Fibroblast of mammary gland (primary cell): ENCODE measurements around the gene PICK1.

ENCODE experiments used
- DNase-seq: peaks from one replicate; pipeline ENCODE4 v3.0.0-alpha.2; 2010; ENCODE audit warnings: low read depth
- H3K4me3 ChIP-seq: 2 replicates; pipeline ENCODE4 v1.5.1; 2011; ENCODE audit warnings: low read depth, mild to moderate bottlenecking, low read length, moderate library complexity; ENCODE audit not compliant: control insufficient read depth
- TF ChIP-seq, protein P1 (sequence below): conservative IDR thresholded peaks from 2 replicates; pipeline ENCODE4 v1.5.1; 2011; ENCODE audit warnings: low read depth, low read length, inconsistent platforms; ENCODE audit not compliant: control insufficient read depth, insufficient read depth

Gene PICK1

DNA sequence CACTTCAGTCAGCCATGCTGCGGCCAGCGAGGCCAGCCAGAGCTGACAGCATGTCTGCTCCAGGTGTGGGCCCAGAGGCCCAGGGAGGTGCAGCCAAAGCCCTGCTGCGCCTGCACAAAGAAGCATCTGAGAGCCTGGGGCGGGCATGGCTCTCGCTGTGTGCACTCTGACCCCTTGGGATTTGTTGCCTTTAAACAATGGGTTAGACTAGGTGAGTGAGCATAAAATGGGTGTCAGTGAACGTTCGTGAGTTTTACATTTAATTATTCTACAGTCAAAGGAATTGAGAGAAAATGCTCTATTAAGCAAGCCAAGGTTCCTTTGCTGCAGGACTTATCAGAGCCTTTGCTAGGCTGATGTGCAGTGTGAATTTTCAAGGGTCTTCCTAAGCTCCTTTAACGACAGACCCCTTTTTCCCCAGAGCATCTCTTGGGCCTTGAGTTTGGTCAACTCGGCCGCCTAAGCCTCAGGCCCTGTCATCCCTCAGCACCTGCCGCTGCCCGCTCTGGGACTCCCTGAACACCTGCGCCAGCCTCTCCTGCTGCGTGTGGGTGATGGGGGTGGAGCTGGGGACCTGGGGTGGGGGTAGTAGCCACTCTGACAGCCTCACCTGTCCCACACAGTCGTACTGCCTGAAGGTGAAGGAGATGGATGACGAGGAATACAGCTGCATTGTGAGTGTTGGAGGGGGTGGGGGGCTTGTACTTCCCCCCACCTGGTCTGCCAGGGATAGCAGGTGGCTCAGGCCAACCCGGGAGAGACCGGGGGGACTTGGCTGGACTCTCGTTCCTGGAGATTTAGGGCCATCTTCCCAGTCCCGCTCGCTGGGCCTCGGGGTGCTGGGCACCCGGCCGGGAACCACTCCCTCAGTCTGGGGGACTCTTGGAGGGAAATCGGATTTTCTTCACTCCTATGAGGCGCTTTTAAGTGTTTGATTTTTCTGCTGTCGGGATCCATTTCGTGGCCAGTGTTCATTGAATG lies 16.2 kb downstream of the PICK1 start:
- H3K4me3 ChIP-seq = no peak overlapping the region
- DNase-seq = no peak
- TF ChIP-seq, protein P1, sequence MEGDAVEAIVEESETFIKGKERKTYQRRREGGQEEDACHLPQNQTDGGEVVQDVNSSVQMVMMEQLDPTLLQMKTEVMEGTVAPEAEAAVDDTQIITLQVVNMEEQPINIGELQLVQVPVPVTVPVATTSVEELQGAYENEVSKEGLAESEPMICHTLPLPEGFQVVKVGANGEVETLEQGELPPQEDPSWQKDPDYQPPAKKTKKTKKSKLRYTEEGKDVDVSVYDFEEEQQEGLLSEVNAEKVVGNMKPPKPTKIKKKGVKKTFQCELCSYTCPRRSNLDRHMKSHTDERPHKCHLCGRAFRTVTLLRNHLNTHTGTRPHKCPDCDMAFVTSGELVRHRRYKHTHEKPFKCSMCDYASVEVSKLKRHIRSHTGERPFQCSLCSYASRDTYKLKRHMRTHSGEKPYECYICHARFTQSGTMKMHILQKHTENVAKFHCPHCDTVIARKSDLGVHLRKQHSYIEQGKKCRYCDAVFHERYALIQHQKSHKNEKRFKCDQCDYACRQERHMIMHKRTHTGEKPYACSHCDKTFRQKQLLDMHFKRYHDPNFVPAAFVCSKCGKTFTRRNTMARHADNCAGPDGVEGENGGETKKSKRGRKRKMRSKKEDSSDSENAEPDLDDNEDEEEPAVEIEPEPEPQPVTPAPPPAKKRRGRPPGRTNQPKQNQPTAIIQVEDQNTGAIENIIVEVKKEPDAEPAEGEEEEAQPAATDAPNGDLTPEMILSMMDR = no peak

DNA sequence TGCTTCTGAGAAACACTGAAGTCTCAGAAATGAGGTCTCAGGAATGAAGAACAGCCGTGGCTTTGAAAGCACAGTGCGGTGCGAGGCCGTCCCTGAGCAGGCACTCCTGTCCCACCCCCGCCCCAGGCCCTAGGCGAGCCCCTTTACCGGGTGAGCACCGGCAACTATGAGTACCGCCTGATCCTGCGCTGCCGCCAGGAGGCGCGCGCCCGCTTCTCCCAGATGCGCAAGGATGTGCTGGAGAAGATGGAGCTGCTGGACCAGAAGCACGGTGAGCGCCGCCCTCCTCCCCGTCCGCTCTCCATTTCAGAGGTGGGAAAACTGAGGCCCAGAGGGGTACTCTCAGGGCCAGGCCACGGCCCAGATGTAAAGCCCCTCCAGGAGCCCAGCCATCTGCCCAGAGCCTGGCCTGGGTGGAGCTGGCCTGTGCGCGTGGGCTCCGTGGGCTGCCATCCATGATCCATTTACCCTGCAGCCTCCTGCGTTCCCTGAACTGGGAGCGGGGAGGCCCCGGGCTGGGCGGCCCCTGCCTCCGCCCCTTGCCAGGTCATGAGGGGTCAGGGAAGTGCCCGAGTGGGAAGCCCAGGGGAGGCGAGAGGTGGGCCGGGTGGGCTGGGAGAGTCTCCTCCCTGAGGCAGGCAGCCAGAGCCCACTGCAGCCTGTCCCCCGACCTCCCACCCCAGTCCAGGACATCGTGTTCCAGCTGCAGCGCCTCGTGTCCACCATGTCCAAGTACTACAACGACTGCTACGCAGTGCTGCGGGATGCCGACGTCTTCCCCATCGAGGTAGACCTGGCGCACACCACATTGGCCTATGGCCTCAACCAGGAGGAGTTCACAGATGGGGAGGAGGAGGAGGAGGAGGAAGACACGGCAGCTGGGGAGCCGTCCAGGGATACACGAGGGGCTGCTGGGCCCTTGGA lies 17.2 kb downstream of the PICK1 start:
- H3K4me3 ChIP-seq = no peak overlapping the region
- DNase-seq = no peak
- TF ChIP-seq, protein P1 = peak; percentile 20

DNA sequence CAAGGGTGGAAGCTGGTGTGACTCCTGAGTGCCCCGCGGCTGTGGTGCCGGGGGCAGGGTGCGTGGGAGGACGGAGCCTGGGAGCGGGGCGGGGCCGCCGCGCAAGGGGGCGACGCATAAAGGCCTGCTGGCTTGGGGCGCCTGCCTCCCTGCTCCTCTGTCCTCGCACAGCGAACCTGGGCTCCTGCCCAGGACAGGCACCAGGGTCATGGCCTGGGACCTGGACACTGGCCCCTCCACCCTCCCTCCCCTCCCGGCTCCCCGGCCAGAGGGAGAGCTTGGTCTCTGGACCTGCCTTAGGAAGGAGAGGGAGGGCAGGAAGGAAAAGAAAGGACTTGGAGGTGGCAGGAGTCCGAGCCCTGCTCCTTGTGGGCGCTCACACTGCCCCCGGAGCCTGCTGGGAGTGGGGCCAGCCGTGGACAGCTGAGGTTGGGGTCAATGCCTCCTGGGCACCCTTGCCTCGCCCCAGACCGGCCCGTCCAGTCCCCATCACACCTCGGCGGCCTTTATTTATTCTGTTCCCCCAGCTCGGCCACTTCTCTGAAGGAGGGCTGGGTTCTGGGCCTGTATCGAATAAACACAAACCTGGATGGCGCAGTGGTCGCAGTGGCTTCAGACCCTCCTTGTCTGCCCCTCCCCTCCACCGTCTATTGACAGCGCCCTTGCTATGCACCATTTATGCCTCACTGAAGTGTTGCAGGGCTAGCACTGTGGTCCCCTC lies 18.1 kb downstream of the PICK1 start:
- TF ChIP-seq, protein P1 = no peak
- no peak for DNase-seq
- H3K4me3 ChIP-seq = no peak overlapping the region

DNA sequence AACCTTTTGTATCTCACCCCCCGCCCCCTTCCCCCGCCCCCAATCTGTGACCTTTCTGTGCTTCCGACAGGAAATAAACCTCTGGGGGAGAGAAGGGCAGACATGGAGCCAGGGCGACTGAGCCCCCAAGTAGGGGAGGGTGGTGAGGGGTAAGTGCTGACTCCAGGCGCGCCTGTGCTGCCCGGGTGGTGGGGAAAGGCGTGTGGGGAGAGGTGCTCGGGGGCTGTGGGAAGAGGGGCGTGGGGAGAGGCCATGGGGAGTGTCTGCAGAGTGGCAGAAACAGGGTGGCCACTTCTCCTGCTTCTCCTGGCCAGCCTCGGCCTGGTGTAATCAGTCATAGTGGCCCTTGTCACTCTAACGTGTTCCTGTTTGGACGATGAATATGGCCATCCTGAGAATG lies 18.8 kb downstream of the PICK1 start:
- DNase-seq = no peak
- TF ChIP-seq, protein P1 = no peak
- H3K4me3 ChIP-seq = no peak overlapping the region

DNA sequence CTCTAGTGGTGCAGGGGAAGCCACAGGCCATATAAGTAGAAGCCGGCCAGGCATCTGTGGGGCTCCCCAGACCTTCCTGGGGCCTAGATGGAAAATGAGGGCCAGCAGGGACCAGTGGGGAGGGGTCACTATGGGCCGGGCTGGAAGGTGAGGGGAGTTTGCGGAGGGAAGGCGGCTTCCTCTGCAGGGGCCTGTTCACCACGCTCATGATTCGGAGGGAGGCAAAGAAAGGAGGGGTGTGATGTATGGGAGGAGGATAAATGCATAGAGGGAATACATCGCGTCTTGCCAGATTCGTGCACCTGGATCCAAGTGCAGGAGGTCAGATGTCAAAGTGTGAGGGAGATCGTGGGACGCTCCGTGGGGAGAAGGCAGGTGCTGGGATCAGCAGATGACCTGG lies 19.9 kb downstream of the PICK1 start:
- TF ChIP-seq, protein P1 = no peak
- no peak for DNase-seq

DNA sequence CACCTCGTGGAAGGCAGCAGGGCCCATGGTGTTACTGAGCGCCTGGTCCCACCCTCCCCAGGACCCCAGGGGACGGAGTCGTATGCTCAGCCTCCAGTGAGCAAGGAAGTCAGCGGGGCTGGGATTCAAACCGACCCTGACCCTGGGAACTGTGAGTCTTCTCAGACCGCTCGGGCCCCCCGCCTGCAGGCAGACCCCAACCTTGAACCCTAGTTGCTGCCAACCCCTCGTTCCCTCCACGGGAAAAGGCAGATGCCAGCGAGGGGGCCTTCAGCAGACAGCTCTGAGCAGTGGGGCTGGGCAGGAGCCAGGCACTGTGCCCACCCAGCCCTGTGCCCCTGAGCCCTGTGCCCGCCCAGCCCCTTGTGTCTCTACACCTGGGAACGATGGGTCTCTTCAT lies 20.4 kb downstream of the PICK1 start:
- no peak for DNase-seq
- TF ChIP-seq, protein P1 = no peak
- no peak overlapping the region for H3K4me3 ChIP-seq

More for the DNA sequence above, 19.9 kb downstream of the PICK1 start:
- H3K4me3 ChIP-seq = no peak overlapping the region
